ENCODE results near the gene DYRK1B. TPM values are rescaled to one million over a fixed set of nuclear protein-coding genes. Genes with fewer than 3 reads are reported as not detected.

DYRK1B gene
- total RNA-seq, 1 experiment from 2014 or later = 12.2 TPM

GRCh38 chr19:39839678-39840327 lies 5.8 kb upstream of the DYRK1B start:
- no peak overlapping the region for H3K4me3 Mint-ChIP-seq
- POLR2A ChIA-PET = no interaction called here
- no peak overlapping the region for H3K27ac Mint-ChIP-seq
- no peaks in the 10 kb centered on the region for H3K27me3 Mint-ChIP-seq (ENCODE audit: low read depth)
- H3K4me1 Mint-ChIP-seq = peaks cover 24% of the 10 kb centered on the region
- TF ChIP-seq GABPB1 (CRISPR knock-in tag; IDR thresholded peaks at IDR 0.05) (no peak), IRF2 (CRISPR knock-in tag; IDR thresholded peaks at IDR 0.05; ENCODE audit: borderline replicate concordance, low read depth) (no peak), ZBTB43 (CRISPR knock-in tag; IDR thresholded peaks at IDR 0.05) (no peak), ZNF532 (CRISPR knock-in tag; IDR thresholded peaks at IDR 0.05; ENCODE audit: borderline replicate concordance) (no peak), MAX (CRISPR knock-in tag; IDR thresholded peaks at IDR 0.05) (no peak), CTCF (IDR thresholded peaks at IDR 0.05) (no peak), FOXP1 (CRISPR knock-in tag; IDR thresholded peaks at IDR 0.05; ENCODE audit: borderline replicate concordance) (no peak), ATF3 (CRISPR knock-in tag; conservative IDR thresholded peaks at IDR 0.05) (no peak), ARID4B (CRISPR knock-in tag; IDR thresholded peaks at IDR 0.05; ENCODE audit: borderline replicate concordance) (no peak), SMAD4 (CRISPR knock-in tag; IDR thresholded peaks at IDR 0.05) (no peak), PRRX2 (CRISPR knock-in tag; IDR thresholded peaks at IDR 0.05) (no peak), ESRRA (CRISPR knock-in tag; IDR thresholded peaks at IDR 0.05; ENCODE audit: borderline replicate concordance) (no peak), NFATC4 (CRISPR knock-in tag; IDR thresholded peaks at IDR 0.05) (no peak)
- peaks cover 47% of the 10 kb centered on the region for H3K36me3 Mint-ChIP-seq
- DNase-seq (ENCODE audit: low spot score) = no peak
- H3K9me3 Mint-ChIP-seq = no peaks in the 10 kb centered on the region
- CTCF ChIA-PET = no interaction called here
- no peak for ATAC-seq

Data from WTC11 (cell line).